Measurements from ENCODE around the gene C10orf105.

C10orf105 gene

GRCh38 chr10:71737001-71737833, 17.6 kb upstream of the C10orf105 start:
- peak in 1 of 2 experiments; percentile 58 for DNase-seq

- DNase-seq = peak in 1 of 2 experiments; percentile 2
Measured at GRCh38 chr10:71736570-71736952, 17.0 kb upstream of the C10orf105 start.

DNA sequence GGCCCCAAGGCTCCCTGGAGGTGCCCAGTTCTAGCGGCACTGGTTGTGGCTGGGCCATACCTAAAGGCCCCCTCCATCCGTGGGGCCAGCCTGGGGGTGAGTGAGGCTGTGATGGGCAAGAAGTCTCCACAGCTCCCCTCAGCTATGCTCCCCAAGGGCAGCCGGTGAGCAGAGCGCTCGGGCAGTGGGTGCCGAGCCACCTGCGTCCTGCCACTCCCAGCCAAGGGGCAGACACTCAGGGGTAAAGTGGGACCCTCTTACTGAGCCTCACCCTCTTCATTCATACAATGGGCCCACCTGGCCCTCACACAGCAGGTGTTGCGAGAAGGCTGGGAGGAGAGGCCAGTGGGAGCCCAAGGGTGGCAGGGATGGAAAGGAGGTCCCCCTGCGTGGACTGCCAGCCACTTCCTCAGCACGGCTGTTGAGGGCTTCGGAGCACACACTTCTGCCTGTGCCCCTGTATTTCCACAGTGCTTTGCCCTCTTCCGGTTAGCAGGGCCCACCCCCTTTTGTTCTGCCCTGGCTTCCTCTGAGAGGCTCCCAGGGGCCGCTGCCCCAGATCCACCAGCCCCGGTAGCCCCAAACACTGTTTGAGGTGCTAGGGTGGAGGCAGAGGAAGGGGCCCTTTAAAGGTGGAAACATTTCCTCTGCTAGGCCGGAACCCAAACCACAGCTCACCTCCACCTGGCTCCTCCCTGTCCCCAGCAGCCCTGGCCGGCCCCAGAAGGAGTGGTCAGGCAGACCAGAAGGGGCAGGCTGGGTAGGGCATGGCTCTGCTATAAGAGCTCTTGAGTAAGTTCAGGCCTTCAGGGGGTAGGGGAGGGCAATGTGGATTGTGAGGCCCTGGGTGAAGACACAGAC, 16.4 kb upstream of the C10orf105 start:
- no peak for DNase-seq

DNA sequence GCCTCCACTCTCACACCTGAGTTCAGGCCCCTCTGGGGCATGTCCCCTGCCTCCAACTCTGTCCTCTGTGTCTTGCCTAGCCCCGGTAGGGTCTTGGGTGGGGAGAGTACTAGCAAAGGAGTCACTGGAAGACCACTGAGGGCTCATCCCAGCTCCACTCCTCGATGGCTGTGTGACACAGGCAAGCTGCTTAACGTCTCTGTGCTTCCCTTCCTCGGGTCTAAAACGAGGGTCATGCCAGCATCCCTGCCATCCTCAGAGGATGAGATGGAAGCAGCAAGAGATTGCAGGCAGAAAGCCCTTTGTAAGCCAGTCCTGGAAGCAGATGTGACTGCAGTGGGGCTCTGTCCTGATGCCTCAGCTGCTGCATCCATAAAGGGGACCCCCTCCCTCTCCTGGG, 15.2 kb upstream of the C10orf105 start:
- no peak for DNase-seq

- DNase-seq = no peak
Measured at GRCh38 chr10:71731791-71732190, 12.2 kb upstream of the C10orf105 start.

- DNase-seq = no peak
Measured at GRCh38 chr10:71729161-71729636, 9.6 kb upstream of the C10orf105 start.

GRCh38 chr10:71727738-71728737, 8.5 kb upstream of the C10orf105 start:
- DNase-seq = peak in 1 of 2 experiments; percentile 44

- no peak for DNase-seq
Measured at GRCh38 chr10:71727105-71727737, 7.6 kb upstream of the C10orf105 start.

DNA sequence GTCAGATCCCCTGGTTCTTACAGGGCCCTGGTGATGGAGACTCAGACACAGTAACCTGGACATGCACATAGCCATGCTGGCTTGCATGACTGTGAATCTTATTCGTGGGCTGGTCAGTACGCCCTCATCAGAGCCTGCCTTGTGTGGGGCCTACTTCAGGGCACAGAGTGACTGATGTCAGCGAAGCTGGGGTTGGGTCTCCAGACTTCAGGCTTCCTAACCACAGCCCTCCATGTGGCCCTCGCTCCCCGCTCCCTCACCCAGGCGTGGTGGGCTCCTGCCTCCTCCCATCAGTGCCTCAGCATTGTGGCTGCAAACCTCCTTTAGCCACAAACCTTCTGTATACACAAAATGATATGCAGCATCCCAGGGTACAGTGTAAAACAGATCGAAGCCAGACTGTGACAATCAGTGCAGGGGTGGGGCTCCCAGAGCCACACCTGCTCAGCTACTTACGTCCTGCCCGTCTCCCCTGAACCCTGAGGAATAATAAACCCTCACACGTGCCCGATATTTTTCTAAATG, 7.1 kb upstream of the C10orf105 start:
- no peak for DNase-seq

GRCh38 chr10:71725998-71726579, 6.5 kb upstream of the C10orf105 start:
- peak in 1 of 2 experiments; percentile 1 for DNase-seq

DNA sequence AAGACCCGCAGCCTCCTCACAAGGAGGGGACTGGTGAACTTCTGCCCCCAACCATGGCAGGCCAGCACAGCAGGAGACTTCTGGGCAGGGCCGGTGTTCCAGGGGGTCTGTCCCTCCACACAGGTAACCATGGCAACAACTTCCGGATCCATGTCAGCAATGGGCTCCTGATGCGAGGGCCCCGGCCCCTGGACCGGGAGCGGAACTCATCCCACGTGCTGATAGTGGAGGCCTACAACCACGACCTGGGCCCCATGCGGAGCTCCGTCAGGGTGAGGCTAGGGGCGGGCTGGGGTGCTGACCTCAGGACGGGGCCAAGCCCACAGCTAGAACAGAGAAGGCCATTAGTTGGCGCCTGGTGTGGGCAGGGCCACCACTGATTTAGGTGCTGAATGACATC, 5.7 kb upstream of the C10orf105 start:
- DNase-seq = no peak

DNA sequence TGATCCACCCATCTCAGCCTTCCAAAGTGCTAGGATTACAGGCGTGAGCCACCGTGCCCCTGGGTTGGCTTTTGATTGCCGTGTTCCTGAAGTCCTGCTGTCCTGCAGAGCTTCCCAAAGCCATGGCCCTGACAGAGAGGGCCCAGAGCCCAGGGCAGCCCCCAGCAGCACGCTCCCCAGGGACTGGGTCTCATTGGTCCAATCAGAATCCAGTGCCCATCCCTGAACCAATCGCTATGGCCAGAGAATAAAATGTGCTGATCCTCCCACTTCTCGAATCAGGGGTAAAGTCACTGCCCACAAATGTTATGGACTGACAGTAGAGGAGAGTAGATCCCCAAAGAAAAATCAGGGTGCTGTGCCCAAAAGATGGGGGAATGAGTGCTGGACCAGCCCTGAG, 5.0 kb upstream of the C10orf105 start:
- no peak for DNase-seq

DNA sequence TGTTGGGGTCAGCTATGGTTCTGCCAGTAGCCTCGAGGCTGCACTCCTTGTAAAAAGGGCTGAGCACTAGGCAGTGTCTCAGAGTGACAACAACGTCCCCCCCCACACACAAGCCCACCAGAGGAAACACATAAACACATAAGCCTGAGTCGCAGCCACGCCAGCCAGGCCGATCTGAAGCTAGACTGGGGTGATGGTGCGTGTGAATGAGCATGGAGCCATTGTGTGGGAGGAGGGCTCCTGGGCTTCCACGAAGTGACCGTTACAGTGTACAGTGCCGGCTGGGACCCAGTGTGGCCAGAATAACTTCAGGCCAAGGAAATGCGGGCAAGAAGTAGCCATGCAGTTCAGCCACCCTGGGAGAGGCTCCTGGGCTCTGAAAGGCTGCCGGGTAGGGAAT, 3.7 kb upstream of the C10orf105 start:
- no peak for DNase-seq

GRCh38 chr10:71722849-71723248, 3.3 kb upstream of the C10orf105 start:
- DNase-seq = no peak

DNA sequence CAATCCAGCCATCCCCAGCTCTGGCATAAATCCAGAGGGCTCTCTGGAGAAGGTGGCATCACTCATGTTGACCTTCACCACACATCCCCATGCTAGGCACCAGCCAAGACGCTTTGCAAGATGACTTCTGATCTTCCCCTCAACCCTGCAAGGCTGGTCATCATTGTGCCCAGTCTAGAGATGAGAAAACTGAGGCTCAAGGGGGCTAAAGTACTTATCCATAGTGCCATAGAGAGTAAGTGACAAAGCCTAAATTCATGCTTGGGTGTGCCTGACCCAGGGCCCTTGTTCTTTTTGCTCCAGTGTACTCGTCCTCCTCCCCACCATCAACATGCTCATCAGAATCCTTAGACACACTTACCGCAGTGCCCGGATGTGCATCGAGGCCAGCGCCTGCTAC, 1.7 kb upstream of the C10orf105 start:
- no peak for DNase-seq

DNA sequence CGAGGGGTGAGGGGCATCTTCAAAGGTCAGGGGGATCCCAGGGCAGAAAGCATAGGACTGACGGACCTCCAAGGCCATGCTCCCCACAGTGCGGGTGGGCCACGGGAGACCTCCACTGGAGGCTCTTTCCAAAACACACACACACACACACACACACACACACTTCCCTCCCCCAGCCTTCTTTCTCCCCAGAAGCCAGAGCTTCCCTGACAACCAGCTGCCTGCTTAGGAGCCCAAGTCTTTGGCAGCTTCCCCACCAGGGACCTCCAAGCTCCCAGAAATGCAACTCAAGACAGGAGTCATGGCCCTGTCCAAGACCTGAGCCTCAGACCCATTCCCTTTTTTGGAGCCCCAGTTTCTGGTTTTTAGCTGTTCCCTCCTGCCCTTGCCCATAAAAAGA, 710 bp upstream of the C10orf105 start:
- DNase-seq = no peak

GRCh38 chr10:71719042-71719441, 536 bp downstream of the C10orf105 start:
- no peak for DNase-seq

- no peak for DNase-seq
Measured at GRCh38 chr10:71718165-71718698, 1.3 kb downstream of the C10orf105 start.

DNA sequence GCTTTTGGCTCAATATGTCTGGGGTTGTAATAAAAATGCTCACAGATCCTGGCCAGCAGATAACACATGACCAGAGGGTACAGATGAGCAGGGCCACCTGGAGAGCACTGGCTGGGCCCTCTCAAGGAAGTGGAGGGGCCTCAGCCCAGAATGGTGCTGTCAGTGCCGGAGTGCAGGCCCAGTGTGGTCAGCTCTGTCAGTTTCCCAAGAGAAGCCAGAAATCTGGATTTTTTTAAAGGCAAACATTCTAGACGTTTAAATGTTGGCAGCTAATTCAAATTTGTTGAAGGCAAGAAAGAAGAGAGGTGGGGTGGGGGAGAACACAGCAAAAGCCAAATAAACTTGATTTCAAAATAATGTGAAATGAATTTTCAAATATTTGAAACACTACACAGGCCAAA, 2.0 kb downstream of the C10orf105 start:
- no peak for DNase-seq

GRCh38 chr10:71717056-71717455, 2.5 kb downstream of the C10orf105 start:
- DNase-seq = no peak

DNA sequence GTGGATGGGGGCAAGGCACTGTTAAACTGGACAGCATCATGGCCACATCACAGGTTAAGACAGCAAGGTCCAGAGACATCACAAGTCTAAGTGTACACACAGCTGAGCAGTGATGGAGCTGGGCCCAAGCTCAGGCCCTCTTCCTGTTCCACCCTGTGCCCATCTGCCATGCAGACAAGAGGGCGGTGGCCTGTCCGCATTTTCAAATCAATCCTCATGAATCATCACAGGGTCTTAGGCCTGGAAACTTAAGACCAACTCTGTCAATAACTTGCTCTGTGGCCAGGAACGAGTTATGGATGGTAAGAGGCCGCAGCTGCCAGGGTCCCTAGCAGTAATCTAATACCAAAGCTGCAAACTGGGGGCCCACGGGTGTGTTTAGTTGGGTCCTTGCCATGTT, 3.2 kb downstream of the C10orf105 start:
- DNase-seq = no peak

All from NCI-H446 (cell line).